Measurements from ENCODE around the gene HAUS6.
"Not testable (repeated sequence)": the region's sequence is repeated elsewhere in the genome, so short reads cannot be mapped to it uniquely, and the experiment has no call there.

HAUS6 gene

DNA sequence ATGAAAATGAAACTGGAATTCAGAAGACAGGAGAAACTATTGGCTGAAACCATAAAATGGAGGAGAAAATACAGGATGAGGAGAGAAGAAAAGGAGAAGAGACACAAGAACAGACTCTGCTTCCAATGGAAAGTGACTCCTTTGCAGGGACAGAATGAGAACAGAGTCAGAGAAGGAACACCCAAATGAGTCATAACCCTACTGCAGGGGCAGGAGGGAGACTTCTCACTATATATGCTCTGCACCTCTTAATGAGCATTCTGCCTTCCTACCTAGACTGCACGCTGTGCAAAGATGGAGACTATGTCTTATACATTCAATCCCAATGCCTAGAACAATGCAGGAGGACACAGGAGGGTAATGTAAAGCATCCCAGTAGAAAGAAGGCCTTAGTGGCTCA, 71.8 kb downstream of the HAUS6 start:
- DNase-seq: no peak

GRCh38 chr9:19028835-19029451, 73.8 kb downstream of the HAUS6 start:
- no peak for DNase-seq

DNA sequence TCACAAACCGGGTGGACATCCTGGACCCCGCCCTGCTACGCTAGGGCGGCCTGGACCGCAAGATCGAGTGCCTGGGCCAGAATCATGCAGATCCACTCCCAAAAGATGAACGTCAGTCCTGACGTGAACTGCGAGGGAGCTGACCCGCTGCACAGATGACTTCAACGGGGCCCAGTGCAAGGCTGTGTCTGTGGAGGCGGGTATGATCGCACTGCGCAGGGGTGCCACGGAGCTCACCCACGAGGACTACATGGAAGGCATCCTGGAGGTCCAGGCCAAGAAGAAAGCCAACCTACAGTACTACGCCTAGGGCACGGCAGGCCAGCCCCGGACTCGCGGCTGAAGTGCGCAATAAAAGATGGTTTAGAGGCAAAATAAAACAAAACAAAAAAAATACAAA, 74.9 kb downstream of the HAUS6 start:
- DNase-seq: no peak

- no peak for DNase-seq
Observed at GRCh38 chr9:19026375-19026774, 76.3 kb downstream of the HAUS6 start.

- DNase-seq: no peak
Observed at GRCh38 chr9:19023078-19023477, 79.6 kb downstream of the HAUS6 start.

DNA sequence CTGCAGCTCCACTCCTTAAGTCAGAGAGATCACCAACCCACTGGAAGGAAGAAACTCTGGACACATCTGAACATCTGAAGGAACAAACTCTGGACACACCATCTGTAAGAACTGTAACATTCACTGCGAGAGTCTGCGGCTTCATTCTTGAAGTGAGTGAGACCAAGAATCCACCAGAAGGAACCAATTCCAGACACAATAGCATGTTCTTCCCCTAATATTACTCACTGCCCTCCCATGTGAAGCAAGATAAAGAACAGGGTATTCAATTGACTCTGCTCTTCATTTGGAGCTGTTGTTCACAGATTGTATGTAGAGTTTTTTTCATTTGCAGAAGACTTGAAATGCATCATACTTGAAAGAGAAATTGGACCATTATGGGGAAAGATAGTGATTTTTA, 80.5 kb downstream of the HAUS6 start:
- no peak for DNase-seq

DNA sequence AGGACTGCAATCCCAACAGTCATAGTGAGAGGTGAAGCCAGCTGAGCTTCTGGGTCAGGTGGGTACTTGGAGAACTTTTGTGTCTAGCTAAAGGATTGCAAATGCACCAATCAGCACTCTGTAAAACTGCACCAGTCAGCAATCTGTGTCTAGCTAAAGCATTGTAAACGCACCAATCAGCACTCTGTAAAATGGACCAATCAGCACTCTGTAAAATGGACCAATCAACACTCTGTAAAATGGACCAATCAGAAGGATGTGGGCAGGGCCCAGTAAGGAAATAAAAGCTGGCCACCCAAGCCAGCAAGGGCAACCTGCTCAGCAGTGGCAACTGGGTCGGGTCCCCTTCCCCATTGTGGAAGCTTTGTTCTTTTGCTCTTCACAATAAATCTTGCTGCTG, 81.1 kb downstream of the HAUS6 start:
- DNase-seq: not testable (repeated sequence)

GRCh38 chr9:19020886-19021455, 81.7 kb downstream of the HAUS6 start:
- DNase-seq: no peak

DNA sequence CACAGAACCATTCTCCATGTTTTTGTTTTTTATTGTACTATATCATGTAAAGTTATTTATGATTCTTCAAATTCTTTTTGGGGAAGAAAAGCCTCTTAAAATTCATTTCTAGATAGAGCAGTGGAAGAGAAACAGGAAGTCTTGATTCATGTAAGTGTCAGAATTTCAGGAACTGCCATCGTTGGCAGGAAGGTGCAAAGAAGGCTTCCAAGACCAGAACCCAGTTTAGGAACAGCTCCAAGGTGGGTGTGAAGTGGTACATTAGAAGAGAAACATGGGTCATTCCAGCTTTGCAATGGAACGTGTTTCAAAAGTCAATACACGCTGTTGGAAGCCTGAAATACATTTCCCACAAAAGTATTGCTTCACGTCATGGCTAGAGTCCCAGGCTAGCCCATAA, 84.5 kb downstream of the HAUS6 start:
- DNase-seq: no peak

DNA sequence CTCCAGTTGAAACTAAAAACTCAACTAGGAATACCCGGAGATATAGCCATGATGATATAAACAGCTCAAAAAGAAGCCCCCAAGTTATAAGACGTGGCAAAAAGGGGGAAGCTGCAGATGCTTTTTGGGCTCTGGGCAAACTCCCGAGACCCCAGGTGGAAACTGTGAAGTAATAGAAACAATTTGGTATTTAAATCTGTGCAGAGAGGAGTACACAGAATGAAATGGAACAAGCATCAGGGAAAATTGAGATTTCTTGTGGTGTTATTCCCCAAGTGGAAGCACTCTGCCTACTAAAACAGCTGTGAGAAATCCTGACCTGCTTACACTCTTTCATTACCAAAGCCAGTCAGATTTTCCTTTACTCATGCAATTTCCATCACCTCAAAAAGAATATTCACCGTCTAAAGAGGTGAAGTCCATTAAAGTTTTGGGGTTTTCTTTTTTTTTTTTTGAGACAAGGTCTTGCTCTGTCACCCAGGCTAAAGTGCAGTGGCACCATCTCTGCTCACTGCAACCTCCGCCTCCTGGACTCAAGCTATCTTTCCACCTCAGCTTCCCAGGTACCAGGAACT, 93.2 kb downstream of the HAUS6 start:
- no peak for DNase-seq

Data from islet precursor cell (in vitro differentiated cells).